Cerebellar cortex (tissue), 1 donor: ENCODE measurements around the gene LPP.

ENCODE experiments used
- DNase-seq: peaks from one replicate; pipeline ENCODE4 v3.0.0-alpha.2; 2015; ENCODE audit warnings: low spot score

Gene LPP

GRCh38 chr3:188546835-188547670 lies 393.1 kb downstream of the LPP start:
- DNase-seq: no peak

- no peak for DNase-seq
Observed at GRCh38 chr3:188553569-188553968, 399.6 kb downstream of the LPP start.

GRCh38 chr3:188554404-188554803 lies 400.4 kb downstream of the LPP start:
- DNase-seq: no peak

- peak; percentile 32 for DNase-seq
Observed at GRCh38 chr3:188557235-188557634, 403.3 kb downstream of the LPP start.

- no peak for DNase-seq
Observed at GRCh38 chr3:188558343-188559071, 404.6 kb downstream of the LPP start.

- DNase-seq: no peak
Observed at GRCh38 chr3:188559072-188559429, 405.1 kb downstream of the LPP start.

GRCh38 chr3:188559856-188560255 lies 405.9 kb downstream of the LPP start:
- DNase-seq: no peak

- no peak for DNase-seq
Observed at GRCh38 chr3:188562144-188562543, 408.2 kb downstream of the LPP start.

GRCh38 chr3:188567478-188568195 lies 413.7 kb downstream of the LPP start:
- DNase-seq: no peak

GRCh38 chr3:188568736-188569135 lies 414.8 kb downstream of the LPP start:
- no peak for DNase-seq

GRCh38 chr3:188571531-188572095 lies 417.7 kb downstream of the LPP start:
- DNase-seq: no peak

- DNase-seq: no peak
Observed at GRCh38 chr3:188573291-188573940, 419.5 kb downstream of the LPP start.

GRCh38 chr3:188573956-188574355 lies 420.0 kb downstream of the LPP start:
- no peak for DNase-seq

GRCh38 chr3:188574885-188575284 lies 420.9 kb downstream of the LPP start:
- no peak for DNase-seq

- no peak for DNase-seq
Observed at GRCh38 chr3:188575501-188575900, 421.5 kb downstream of the LPP start.

GRCh38 chr3:188577539-188577938 lies 423.6 kb downstream of the LPP start:
- DNase-seq: no peak

- DNase-seq: peak; percentile 39
Observed at GRCh38 chr3:188578576-188579363, 424.8 kb downstream of the LPP start.

GRCh38 chr3:188580223-188580622 lies 426.3 kb downstream of the LPP start:
- DNase-seq: no peak

GRCh38 chr3:188580659-188581058 lies 426.7 kb downstream of the LPP start:
- DNase-seq: no peak

GRCh38 chr3:188581365-188581764 lies 427.4 kb downstream of the LPP start:
- DNase-seq: no peak

GRCh38 chr3:188581792-188582191 lies 427.8 kb downstream of the LPP start:
- no peak for DNase-seq
